HCT116 (cell line): ENCODE data around the gene NTNG1.

Experiments
- CBX3 ChIP-seq: IDR thresholded peaks from 2 replicates; pipeline ENCODE4 v1.6.1; 2012; ENCODE audit warnings: low read depth
- CEBPB ChIP-seq: IDR thresholded peaks from 2 replicates; pipeline ENCODE4 v1.6.1; 2012; ENCODE audit warnings: low read depth
- CTCF ChIP-seq, 3 experiments: fragments of 200-600 bp in 1 of 3; sonication (generic) in 1 of 3; IDR thresholded peaks in 2 of 3; conservative IDR thresholded peaks in 1 of 3; 2 replicates each; pipeline ENCODE4 v1.5.1; 2012 to 2017; ENCODE audit warnings: low read depth in 2 of 3, low read length in 2 of 3, antibody characterized with exemption in 1 of 3, borderline replicate concordance in 1 of 3, control low read depth in 1 of 3, mild to moderate bottlenecking in 1 of 3, mixed read lengths in 1 of 3, mixed run types in 1 of 3, moderate library complexity in 1 of 3; ENCODE audit not compliant: insufficient read depth in 1 of 3
- EZH2 ChIP-seq: fragments of 200-600 bp; sonication (generic); IDR thresholded peaks from 2 replicates; pipeline ENCODE4 v1.6.1; 2017; ENCODE audit warnings: antibody characterized with exemption, mixed run types
- POLR2A ChIP-seq: IDR thresholded peaks from 2 replicates; pipeline ENCODE4 v1.7.0; 2011; ENCODE audit warnings: borderline replicate concordance; ENCODE audit not compliant: insufficient read depth, insufficient read length; ENCODE audit errors: extremely low read depth
- POLR2AphosphoS5 ChIP-seq: IDR thresholded peaks from 2 replicates; pipeline ENCODE4 v1.6.1; 2011; ENCODE audit warnings: mild to moderate bottlenecking, low read depth, low read length, moderate library complexity
- RAD21 ChIP-seq: IDR thresholded peaks from 2 replicates; pipeline ENCODE4 v1.6.1; 2012; ENCODE audit warnings: low read depth, mild to moderate bottlenecking
- SIN3A ChIP-seq: IDR thresholded peaks from 2 replicates; pipeline ENCODE4 v1.6.1; 2012; ENCODE audit warnings: low read depth
- SRF ChIP-seq: IDR thresholded peaks from 2 replicates; pipeline ENCODE4 v1.6.1; 2012; ENCODE audit warnings: low read depth
- ZFX ChIP-seq: fragments of 450-650 bp; IDR thresholded peaks from 2 replicates; pipeline ENCODE4 v1.6.1; 2017
- ZNF274 ChIP-seq: fragments of 200-500 bp; sonication (Bioruptor generic); IDR thresholded peaks from 2 replicates; pipeline ENCODE4 v1.6.1; 2014; ENCODE audit warnings: mild to moderate bottlenecking, low read depth, low read length, inconsistent platforms
- TF ChIP-seq, protein P1 (sequence below): IDR thresholded peaks from 2 replicates; pipeline ENCODE4 v1.6.1; 2012; ENCODE audit warnings: low read depth
- TF ChIP-seq, protein P2 (sequence below): IDR thresholded peaks from 2 replicates; pipeline ENCODE4 v1.6.1; 2012

GRCh38 chr1:107299521-107299920 lies 158.7 kb downstream of the NTNG1 start:
- TF ChIP-seq RAD21 = no peak
- TF ChIP-seq, protein P1, sequence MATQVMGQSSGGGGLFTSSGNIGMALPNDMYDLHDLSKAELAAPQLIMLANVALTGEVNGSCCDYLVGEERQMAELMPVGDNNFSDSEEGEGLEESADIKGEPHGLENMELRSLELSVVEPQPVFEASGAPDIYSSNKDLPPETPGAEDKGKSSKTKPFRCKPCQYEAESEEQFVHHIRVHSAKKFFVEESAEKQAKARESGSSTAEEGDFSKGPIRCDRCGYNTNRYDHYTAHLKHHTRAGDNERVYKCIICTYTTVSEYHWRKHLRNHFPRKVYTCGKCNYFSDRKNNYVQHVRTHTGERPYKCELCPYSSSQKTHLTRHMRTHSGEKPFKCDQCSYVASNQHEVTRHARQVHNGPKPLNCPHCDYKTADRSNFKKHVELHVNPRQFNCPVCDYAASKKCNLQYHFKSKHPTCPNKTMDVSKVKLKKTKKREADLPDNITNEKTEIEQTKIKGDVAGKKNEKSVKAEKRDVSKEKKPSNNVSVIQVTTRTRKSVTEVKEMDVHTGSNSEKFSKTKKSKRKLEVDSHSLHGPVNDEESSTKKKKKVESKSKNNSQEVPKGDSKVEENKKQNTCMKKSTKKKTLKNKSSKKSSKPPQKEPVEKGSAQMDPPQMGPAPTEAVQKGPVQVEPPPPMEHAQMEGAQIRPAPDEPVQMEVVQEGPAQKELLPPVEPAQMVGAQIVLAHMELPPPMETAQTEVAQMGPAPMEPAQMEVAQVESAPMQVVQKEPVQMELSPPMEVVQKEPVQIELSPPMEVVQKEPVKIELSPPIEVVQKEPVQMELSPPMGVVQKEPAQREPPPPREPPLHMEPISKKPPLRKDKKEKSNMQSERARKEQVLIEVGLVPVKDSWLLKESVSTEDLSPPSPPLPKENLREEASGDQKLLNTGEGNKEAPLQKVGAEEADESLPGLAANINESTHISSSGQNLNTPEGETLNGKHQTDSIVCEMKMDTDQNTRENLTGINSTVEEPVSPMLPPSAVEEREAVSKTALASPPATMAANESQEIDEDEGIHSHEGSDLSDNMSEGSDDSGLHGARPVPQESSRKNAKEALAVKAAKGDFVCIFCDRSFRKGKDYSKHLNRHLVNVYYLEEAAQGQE = no peak
- no peak for TF ChIP-seq CTCF (IDR thresholded peaks at IDR 0.05 in 2 of 3, conservative IDR thresholded peaks at IDR 0.05 in 1 of 3; ENCODE audit: borderline replicate concordance in 1 of 3, insufficient read depth in 1 of 3, low read depth in 2 of 3, low read length in 2 of 3)
- TF ChIP-seq CEBPB = no peak
- TF ChIP-seq POLR2A = no peak
- no peak for TF ChIP-seq EZH2
- TF ChIP-seq ZNF274 = no peak
- no peak for TF ChIP-seq SIN3A
- no peak for TF ChIP-seq POLR2AphosphoS5
- TF ChIP-seq SRF = no peak
- TF ChIP-seq ZFX = no peak
- TF ChIP-seq, protein P2, sequence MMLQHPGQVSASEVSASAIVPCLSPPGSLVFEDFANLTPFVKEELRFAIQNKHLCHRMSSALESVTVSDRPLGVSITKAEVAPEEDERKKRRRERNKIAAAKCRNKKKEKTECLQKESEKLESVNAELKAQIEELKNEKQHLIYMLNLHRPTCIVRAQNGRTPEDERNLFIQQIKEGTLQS = no peak
- no peak for TF ChIP-seq CBX3
